GM12878 (cell line): ENCODE results near the gene SH3BP1. TPM values are rescaled to one million over a fixed set of nuclear protein-coding genes. Genes with fewer than 3 reads are reported as not detected.

ENCODE experiments used
- ATF7 ChIP-seq: fragments of 450-650 bp; IDR thresholded peaks from 2 replicates; pipeline ENCODE4 v1.6.1; 2016; ENCODE audit warnings: low read depth, mild to moderate bottlenecking
- BCLAF1 ChIP-seq: fragments of 450-650 bp; IDR thresholded peaks from 2 replicates; pipeline ENCODE4 v1.6.1; 2017; ENCODE audit warnings: antibody characterized with exemption, mild to moderate bottlenecking, moderate library complexity
- BHLHE40 ChIP-seq, 2 experiments: fragments of 450-650 bp in 1 of 2; IDR thresholded peaks; 2 replicates each; pipeline ENCODE4 v1.6.1; 2011 to 2017; ENCODE audit warnings: low read depth in 2 of 2, borderline replicate concordance in 1 of 2, improper control_type of control experiment in 1 of 2, low read length in 1 of 2, mild to moderate bottlenecking in 1 of 2
- CREM ChIP-seq: IDR thresholded peaks from 2 replicates; pipeline ENCODE4 v1.6.1; 2014; ENCODE audit warnings: antibody characterized with exemption, low read depth
- CTCF ChIP-seq, 3 experiments: IDR thresholded peaks in 2 of 3; conservative IDR thresholded peaks in 1 of 3; 2 replicates each; pipeline ENCODE4 v1.5.1; 2011; ENCODE audit warnings: low read depth in 3 of 3, low read length in 3 of 3, mild to moderate bottlenecking in 3 of 3, control low read depth in 2 of 3, moderate library complexity in 2 of 3, inconsistent platforms in 1 of 3, mixed read lengths in 1 of 3; ENCODE audit not compliant: control insufficient read depth in 2 of 3, insufficient read depth in 1 of 3; ENCODE audit errors: extremely low read depth in 1 of 3
- GATAD2B ChIP-seq: fragments of 450-650 bp; conservative IDR thresholded peaks from 2 replicates; pipeline ENCODE4 v1.6.1; 2017; ENCODE audit warnings: low read depth, mild to moderate bottlenecking, moderate library complexity
- HDAC6 ChIP-seq: fragments of 200-600 bp; sonication (generic); IDR thresholded peaks from one replicate; pipeline ENCODE4 v1.8.0; 2017; ENCODE audit warnings: antibody characterized with exemption; ENCODE audit not compliant: unreplicated experiment
- HSF1 ChIP-seq: fragments of 150-350 bp; IDR thresholded peaks from 2 replicates; pipeline ENCODE4 v1.6.1; 2014; ENCODE audit warnings: mild to moderate bottlenecking, low read depth, low read length
- LARP7 ChIP-seq: fragments of 450-650 bp; IDR thresholded peaks from 2 replicates; pipeline ENCODE4 v1.6.1; 2017; ENCODE audit warnings: mild to moderate bottlenecking
- MLLT1 ChIP-seq: fragments of 450-650 bp; IDR thresholded peaks from 2 replicates; pipeline ENCODE4 v1.6.1; 2016; ENCODE audit warnings: mild to moderate bottlenecking
- NFXL1 ChIP-seq: fragments of 450-650 bp; IDR thresholded peaks from 2 replicates; pipeline ENCODE4 v1.6.1; 2017; ENCODE audit warnings: antibody characterized with exemption, mild to moderate bottlenecking, borderline replicate concordance
- NRF1 ChIP-seq: conservative IDR thresholded peaks from 2 replicates; pipeline ENCODE4 v1.6.1; 2011; ENCODE audit warnings: mild to moderate bottlenecking, low read depth, low read length, improper control_type of control experiment
- RELA ChIP-seq: fragments of 450-650 bp; IDR thresholded peaks from 2 replicates; pipeline ENCODE4 v1.8.0; 2014; ENCODE audit warnings: borderline replicate concordance; ENCODE audit not compliant: partially characterized antibody
- RELB ChIP-seq: fragments of 450-650 bp; IDR thresholded peaks from 2 replicates; pipeline ENCODE4 v1.6.1; 2017; ENCODE audit warnings: low read depth, mild to moderate bottlenecking, moderate library complexity
- SIN3A ChIP-seq: IDR thresholded peaks from 2 replicates; pipeline ENCODE4 v1.6.1; 2012; ENCODE audit warnings: low read depth, low read length, improper control_type of control experiment
- TCF12 ChIP-seq: IDR thresholded peaks from 2 replicates; pipeline ENCODE4 v1.6.1; 2011; ENCODE audit warnings: low read depth, mild to moderate bottlenecking, low read length
- polyA plus RNA-seq, 11 experiments: library from polyadenylated mRNA; depleted of rRNA in 4 of 11; unstranded in 6 of 11; stranded (reverse) in 5 of 11; fragments of >200 nt; fragmentation: Nextera tagmentation in 4 of 11; fragmentation: Illumina TruSeq in 1 of 11; extraction: Ambion mirVana in 4 of 11; extraction: Trizol in 1 of 11; gene quantifications; 1 replicate in 1 of 11; 2 replicates in 10 of 11; pipeline versions ENCODE4 v1.2.1 to v1.2.3, GENCODE V29; 2011 to 2016; ENCODE audit warnings: inconsistent platforms in 2 of 11, missing spikeins in 2 of 11, low read depth in 1 of 11
- total RNA-seq, 4 experiments: library from RNA; depleted of rRNA in 3 of 4; stranded (reverse); fragments of >200 nt in 3 of 4; fragmentation: Illumina TruSeq in 1 of 4; extraction: Trizol in 1 of 4; gene quantifications; 2 replicates each; pipeline versions ENCODE4 v1.2.1 to v1.2.3, GENCODE V29; 2013 to 2021

The SH3BP1 gene
- total and polyA plus RNA-seq, 10 of the 15 experiments (the other 5 are each of a cell fraction or from before 2014, with no cell fraction given): 0.29 to 70.5 (median 22.5) TPM

GRCh38 chr22:37686002-37686982 is 46.8 kb downstream of the SH3BP1 start, which contains the start of gene NOL12 (continued):
- peak; percentile 74; the same call in 1 of the 2 replicates for TF ChIP-seq CREM
- TF ChIP-seq HDAC6: no peak
- no peak for TF ChIP-seq NFXL1
- TF ChIP-seq ATF7: peak; percentile 52; the same call in 1 of the 2 replicates
- TF ChIP-seq LARP7: peak; percentile 77
- TF ChIP-seq TCF12: 0 out of 2 replicates have a peak, but pooled peaks have one; percentile 25
- no peak for TF ChIP-seq BCLAF1
- TF ChIP-seq RELA: peak; percentile 74
- TF ChIP-seq GATAD2B: 0 out of 2 replicates have a peak, but pooled peaks have one; percentile 60
- no peak for TF ChIP-seq HSF1
- TF ChIP-seq BHLHE40 (IDR thresholded peaks at IDR 0.05; ENCODE audit: borderline replicate concordance in 1 of 2, low read depth in 2 of 2, low read length in 1 of 2): peak; percentile 4 to 62; a peak in 1 of 4 replicates
- no peak for TF ChIP-seq NRF1
- TF ChIP-seq MLLT1: peak; percentile 51; the same call in 1 of the 2 replicates
- TF ChIP-seq RELB: peak; percentile 99
- peak; percentile 96 for TF ChIP-seq SIN3A
- 0 out of 6 replicates have a peak, but pooled peaks of 1 of the 3 experiments have one; percentile 5 for TF ChIP-seq CTCF (IDR thresholded peaks at IDR 0.05 in 2 of 3, conservative IDR thresholded peaks at IDR 0.05 in 1 of 3; ENCODE audit: control insufficient read depth in 2 of 3, extremely low read depth in 1 of 3, insufficient read depth in 1 of 3, low read depth in 3 of 3, low read length in 3 of 3)
